Endothelial cell of umbilical vein (primary cell): ENCODE data around the gene CISH. TPM values are rescaled to one million over a fixed set of nuclear protein-coding genes. Genes with fewer than 3 reads are reported as not detected.

Source experiments
- BruUV-seq: library from RNA; stranded (reverse); fragments of 400-500 nt; replicated peaks from 2 replicates; lab custom pipeline; 2021; lab: Mats Ljungman, UMichigan
- CTCF ChIA-PET: fragments of 300-600, 350-600 bp; sonication (Branson Sonifier 250); formaldehyde crosslinking; loops from one replicate; lab custom pipeline; 2021; ENCODE audit warnings: antibody characterized with exemption, inconsistent platforms; lab: Charles Lee
- POLR2A ChIA-PET: fragments of 300-600, 350-600 bp; sonication (Branson Sonifier 250); formaldehyde crosslinking; loops from one replicate; lab custom pipeline; 2021; ENCODE audit warnings: antibody characterized with exemption, inconsistent platforms; lab: Charles Lee
- DNase-seq: peaks from one replicate; pipeline ENCODE4 v3.0.0-alpha.2; 2011; ENCODE audit warnings: low read depth, low spot score
- FAIRE-seq: peaks from 2 replicates; lab custom pipeline; 2011; peaks lifted over from hg19 to GRCh38; lab: Jason Lieb, UNC
- H2AFZ ChIP-seq: 2 replicates; pipeline ENCODE4 v1.6.0; 2012; ENCODE audit warnings: low read depth, low read length, control low read depth, inconsistent platforms
- H3K27ac ChIP-seq: 2 replicates; pipeline ENCODE4 v1.5.1; 2011; ENCODE audit warnings: low read depth, mild to moderate bottlenecking, control low read depth, low read length, moderate library complexity; ENCODE audit not compliant: insufficient read depth
- H3K27me3 ChIP-seq, 2 experiments: 2 replicates each; pipeline versions ENCODE4 v1.6.0 to v1.6.1; 2011; ENCODE audit warnings: low read length in 2 of 2, mixed read lengths in 1 of 2; ENCODE audit not compliant: control insufficient read depth in 2 of 2, insufficient read depth in 2 of 2
- H3K36me3 ChIP-seq, 2 experiments: 2 replicates in 1 of 2; 3 replicates in 1 of 2; pipeline ENCODE4 v1.5.1; 2011; ENCODE audit warnings: low read length in 2 of 2, mild to moderate bottlenecking in 1 of 2, moderate library complexity in 1 of 2; ENCODE audit not compliant: control insufficient read depth in 2 of 2, insufficient read depth in 2 of 2; ENCODE audit errors: extremely low read depth in 1 of 2
- H3K4me1 ChIP-seq: 3 replicates; pipeline ENCODE4 v1.5.1; 2011; ENCODE audit warnings: mild to moderate bottlenecking, low read length; ENCODE audit not compliant: control insufficient read depth, insufficient read depth; ENCODE audit errors: extremely low read depth
- H3K4me2 ChIP-seq: 2 replicates; pipeline ENCODE4 v1.6.1; 2011; ENCODE audit warnings: low read length, control low read depth, mixed read lengths; ENCODE audit not compliant: insufficient read depth
- H3K4me3 ChIP-seq, 3 experiments: fragments of 200-600 bp in 1 of 3; sonication (generic), shearing (Covaris generic) in 1 of 3; replicated peaks in 1 of 3; 2 replicates each; pipeline ENCODE4 v1.5.1; 2011 to 2016; ENCODE audit warnings: control low read depth in 3 of 3, low read length in 3 of 3, mild to moderate bottlenecking in 2 of 3, inconsistent platforms in 1 of 3, low read depth in 1 of 3, moderate library complexity in 1 of 3; ENCODE audit not compliant: insufficient read depth in 1 of 3
- H3K79me2 ChIP-seq: 2 replicates; pipeline ENCODE4 v1.6.0; 2012; ENCODE audit warnings: low read length, inconsistent platforms; ENCODE audit not compliant: control insufficient read depth, insufficient read depth
- H3K9ac ChIP-seq: replicated peaks from 2 replicates; pipeline ENCODE3; 2011; ENCODE audit warnings: low read length, control low read depth; ENCODE audit not compliant: insufficient read depth; ENCODE audit errors: extremely low read depth
- H3K9me1 ChIP-seq: replicated peaks from 3 replicates; pipeline ENCODE4 v1.6.0; 2011; ENCODE audit warnings: mild to moderate bottlenecking, low read length; ENCODE audit not compliant: control insufficient read depth, insufficient read depth; ENCODE audit errors: extremely low read depth
- H3K9me3 ChIP-seq: replicated peaks from 2 replicates; pipeline ENCODE4 v1.5.1; 2012; ENCODE audit warnings: low read length, inconsistent platforms; ENCODE audit not compliant: control insufficient read depth, insufficient read depth
- H4K20me1 ChIP-seq: replicated peaks from 2 replicates; pipeline ENCODE3; 2011; ENCODE audit warnings: mild to moderate bottlenecking, low read length; ENCODE audit not compliant: control insufficient read depth, insufficient read depth; ENCODE audit errors: extremely low read depth
- EZH2 ChIP-seq: IDR thresholded peaks from 2 replicates; pipeline ENCODE4 v1.6.1; 2012; ENCODE audit warnings: borderline replicate concordance, low read depth, mild to moderate bottlenecking, moderate library complexity, low read length, inconsistent platforms; ENCODE audit not compliant: severe bottlenecking
- FOS ChIP-seq: IDR thresholded peaks from 2 replicates; pipeline ENCODE4 v1.6.1; 2011; ENCODE audit warnings: mild to moderate bottlenecking, low read length, moderate library complexity, borderline replicate concordance; ENCODE audit not compliant: insufficient read depth
- GATA2 ChIP-seq: IDR thresholded peaks from 2 replicates; pipeline ENCODE4 v1.7.0; 2011; ENCODE audit warnings: low read depth, mild to moderate bottlenecking, moderate library complexity, mixed read lengths, low read length; ENCODE audit not compliant: insufficient read length, insufficient read depth
- JUN ChIP-seq: IDR thresholded peaks from 2 replicates; pipeline ENCODE4 v1.6.1; 2011; ENCODE audit warnings: borderline replicate concordance, low read depth; ENCODE audit not compliant: insufficient read length, insufficient read depth
- MYC ChIP-seq: IDR thresholded peaks from one replicate; pipeline ENCODE4 v1.6.1; 2011; ENCODE audit warnings: mild to moderate bottlenecking, low read depth, low read length
- POLR2A ChIP-seq: IDR thresholded peaks from 2 replicates; pipeline ENCODE4 v1.6.1; 2012; ENCODE audit warnings: low read depth, mild to moderate bottlenecking, control low read depth, low read length
- POLR2AphosphoS5 ChIP-seq: IDR thresholded peaks from 2 replicates; pipeline ENCODE4 v1.6.1; 2012; ENCODE audit warnings: low read depth, mild to moderate bottlenecking, control low read depth, low read length, moderate library complexity; ENCODE audit not compliant: insufficient read depth
- dilution Hi-C: fragments of 300-500 bp; cut with MboI; formaldehyde crosslinking; loops from one replicate; pipeline ENCODE4 v1.15.0; 2019; ENCODE audit warnings: low sequenced_read_pairs; ENCODE audit not compliant: extremely low pct_ligation_motif_present
- intact Hi-C: fragments of 100-400 bp; cut with micrococcal nuclease; formaldehyde crosslinking; loops from one replicate; pipeline ENCODE4 v1.10.0; 2022
- polyA plus RNA-seq, 4 experiments: library from polyadenylated mRNA; depleted of rRNA in 3 of 4; stranded (reverse) in 3 of 4; unstranded in 1 of 4; fragments of >200 nt; gene quantifications; 2 replicates each; pipeline versions ENCODE4 v1.2.1 to v1.2.3, GENCODE V29; 2011 to 2012; ENCODE audit warnings: missing spikeins in 1 of 4
- total RNA-seq: library from RNA; stranded (reverse); gene quantifications from 2 replicates; pipeline ENCODE4 v1.2.3, GENCODE V29; 2021
- TF ChIP-seq, protein P1 (sequence below), 2 donors: IDR thresholded peaks; 1 replicate in 1 of 2; 2 replicates in 1 of 2; pipeline ENCODE4 v1.5.1; 2011; ENCODE audit warnings: low read length in 2 of 2, mild to moderate bottlenecking in 2 of 2, moderate library complexity in 2 of 2, control low read depth in 1 of 2, inconsistent platforms in 1 of 2, low read depth in 1 of 2; ENCODE audit not compliant: insufficient read depth in 1 of 2; ENCODE audit errors: extremely low read depth in 1 of 2
- TF ChIP-seq, protein P2 (sequence below): IDR thresholded peaks from 2 replicates; pipeline ENCODE4 v1.6.1; 2011; ENCODE audit not compliant: insufficient read depth, insufficient read length

The CISH gene
- total and polyA plus RNA-seq, 2 donors (not counting 3 experiments of a cell fraction or from before 2014, with no cell fraction given), result 2.2 to 4.1 TPM

DNA sequence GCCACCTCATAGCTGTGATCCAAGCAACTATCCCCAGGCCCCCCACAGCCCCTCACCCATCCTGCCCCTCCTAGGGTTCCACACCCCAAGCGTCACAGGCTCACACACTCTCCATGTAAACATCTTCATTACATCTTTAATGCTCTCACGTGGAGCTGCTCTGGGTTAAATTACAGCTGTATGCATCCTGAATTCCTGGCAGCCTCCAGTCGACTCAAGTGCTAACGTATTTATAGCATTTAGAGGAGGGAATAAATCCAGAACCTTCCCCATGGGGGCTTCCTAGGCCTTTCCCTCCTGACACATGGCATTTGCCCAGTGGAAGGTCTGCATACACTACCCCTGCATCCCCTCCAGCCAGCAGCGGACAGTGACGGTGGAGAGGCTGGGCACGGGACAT is 53.7 kb downstream of the CISH start:
- BruUV-seq, result no TSS peak
- ChIA-PET CTCF (interaction anchor here (1.0 to 1.3 kb wide), 2 partner anchors 15 to 22 kb away, joined by 3 to 6 read pairs; no protein-coding TSS in a partner anchor), POLR2A (no interaction called here)
- Histone ChIP-seq H3K79me2 (no peaks in the 10 kb centered on the region), H3K36me3 (no peaks in the 10 kb centered on the region), H3K9me1 (no peaks in the 10 kb centered on the region), H4K20me1 (no peaks in the 10 kb centered on the region), H3K4me2 (no peak overlapping the region), H3K27me3 (no peaks in the 10 kb centered on the region), H3K27ac (no peak overlapping the region), H2AFZ (no peak overlapping the region), H3K9ac (no peak overlapping the region), H3K4me1 (no peaks in the 10 kb centered on the region), H3K4me3 (no peak overlapping the region), H3K9me3 (no peaks in the 10 kb centered on the region)
- intact Hi-C loops (no loop called here), dilution Hi-C loops (no loop called here)
- DNase-seq, result no peak
- no peak for FAIRE-seq
- no peak for TF ChIP-seq JUN
- TF ChIP-seq EZH2, result no peak
- no peak for TF ChIP-seq GATA2
- no peak for TF ChIP-seq POLR2A
- TF ChIP-seq, protein P1, sequence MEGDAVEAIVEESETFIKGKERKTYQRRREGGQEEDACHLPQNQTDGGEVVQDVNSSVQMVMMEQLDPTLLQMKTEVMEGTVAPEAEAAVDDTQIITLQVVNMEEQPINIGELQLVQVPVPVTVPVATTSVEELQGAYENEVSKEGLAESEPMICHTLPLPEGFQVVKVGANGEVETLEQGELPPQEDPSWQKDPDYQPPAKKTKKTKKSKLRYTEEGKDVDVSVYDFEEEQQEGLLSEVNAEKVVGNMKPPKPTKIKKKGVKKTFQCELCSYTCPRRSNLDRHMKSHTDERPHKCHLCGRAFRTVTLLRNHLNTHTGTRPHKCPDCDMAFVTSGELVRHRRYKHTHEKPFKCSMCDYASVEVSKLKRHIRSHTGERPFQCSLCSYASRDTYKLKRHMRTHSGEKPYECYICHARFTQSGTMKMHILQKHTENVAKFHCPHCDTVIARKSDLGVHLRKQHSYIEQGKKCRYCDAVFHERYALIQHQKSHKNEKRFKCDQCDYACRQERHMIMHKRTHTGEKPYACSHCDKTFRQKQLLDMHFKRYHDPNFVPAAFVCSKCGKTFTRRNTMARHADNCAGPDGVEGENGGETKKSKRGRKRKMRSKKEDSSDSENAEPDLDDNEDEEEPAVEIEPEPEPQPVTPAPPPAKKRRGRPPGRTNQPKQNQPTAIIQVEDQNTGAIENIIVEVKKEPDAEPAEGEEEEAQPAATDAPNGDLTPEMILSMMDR (IDR thresholded peaks at IDR 0.05; ENCODE audit: extremely low read depth in 1 of 2, insufficient read depth in 1 of 2, low read depth in 1 of 2, low read length in 2 of 2), result no peak
- TF ChIP-seq FOS, result no peak
- TF ChIP-seq MYC, result no peak
- no peak for TF ChIP-seq POLR2AphosphoS5
- TF ChIP-seq, protein P2, sequence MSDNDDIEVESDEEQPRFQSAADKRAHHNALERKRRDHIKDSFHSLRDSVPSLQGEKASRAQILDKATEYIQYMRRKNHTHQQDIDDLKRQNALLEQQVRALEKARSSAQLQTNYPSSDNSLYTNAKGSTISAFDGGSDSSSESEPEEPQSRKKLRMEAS, result no peak
